Uterus (tissue), 4 donors: ENCODE measurements around the gene MCUR1. TPM values are rescaled to one million over a fixed set of nuclear protein-coding genes. Genes with fewer than 3 reads are reported as not detected.
A peak's percentile ranks its signal among the peaks of the same experiment; 100 is the strongest.

ENCODE experiments used
- DNase-seq, 2 donors: peaks; one replicate each; pipeline ENCODE4 v3.0.0-alpha.2; 2019 to 2020
- H3K27ac ChIP-seq, 2 donors: fragments of 200-600 bp; sonication (generic); 1 replicate in 1 of 2; 2 replicates in 1 of 2; pipeline ENCODE4 v1.5.1; 2016 to 2018
- H3K27me3 ChIP-seq, 2 donors: fragments of 200-600 bp; sonication (generic); one replicate each; pipeline ENCODE4 v1.5.1; 2018 to 2019; ENCODE audit warnings: control low read depth in 1 of 2
- H3K36me3 ChIP-seq, 2 donors: fragments of 200-600 bp; sonication (generic); one replicate each; pipeline ENCODE4 v1.5.1; 2019; ENCODE audit warnings: control low read depth in 1 of 2
- H3K4me1 ChIP-seq, 2 donors: fragments of 200-600 bp; sonication (generic); one replicate each; pipeline ENCODE4 v1.5.1; 2018 to 2019; ENCODE audit warnings: control low read depth in 1 of 2
- H3K4me3 ChIP-seq, 2 donors: fragments of 200-600 bp; sonication (generic); 1 replicate in 1 of 2; 2 replicates in 1 of 2; pipeline ENCODE4 v1.5.1; 2018 to 2019; ENCODE audit warnings: mild to moderate bottlenecking in 1 of 2
- H3K9me3 ChIP-seq, 2 donors: fragments of 200-600 bp; sonication (generic); one replicate each; pipeline ENCODE4 v1.5.1; 2019; ENCODE audit warnings: control low read depth in 1 of 2
- POLR2A ChIP-seq, 2 donors: fragments of 450-650 bp; IDR thresholded peaks; one replicate each; pipeline ENCODE4 v1.6.1; 2016; ENCODE audit warnings: antibody characterized with exemption in 2 of 2, mild to moderate bottlenecking in 1 of 2, moderate library complexity in 1 of 2
- intact Hi-C: fragments of 100-400 bp; cut with DNase I; formaldehyde crosslinking; loops from one replicate; pipeline ENCODE4 v1.15.1; 2023; ENCODE audit warnings: low total_unique reads
- total RNA-seq, 4 donors: library from RNA; depleted of rRNA in 3 of 4; stranded (reverse); fragments of >200 nt in 3 of 4; gene quantifications; one replicate each; pipeline versions ENCODE4 v1.1.0 to v1.2.4, GENCODE V29; 2014 to 2023
- TF ChIP-seq, protein P1 (sequence below), 4 experiments: fragments of 200-600 bp in 2 of 4; fragments of 450-650 bp in 2 of 4; sonication (generic) in 2 of 4; IDR thresholded peaks; one replicate each; pipeline ENCODE4 v1.5.1; 2016 to 2019; ENCODE audit warnings: antibody characterized with exemption in 4 of 4, mild to moderate bottlenecking in 2 of 4, moderate library complexity in 1 of 4
- donor health status: DM: yes; HTN: yes; CAD: no.

MCUR1 gene
- total RNA-seq, 4 donors from 2014 or later: 9.4 to 16.5 (median 13.3) TPM

GRCh38 chr6:13796781-13797180 lies 17.6 kb downstream of the MCUR1 start:
- Histone ChIP-seq H3K36me3 (no peaks in the 10 kb centered on the region), H3K4me3 (no peak overlapping the region), H3K9me3 (no peaks in the 10 kb centered on the region), H3K27me3 (no peaks in the 10 kb centered on the region), H3K4me1 (no peaks in the 10 kb centered on the region), H3K27ac (no peak overlapping the region)
- TF ChIP-seq, protein P1, sequence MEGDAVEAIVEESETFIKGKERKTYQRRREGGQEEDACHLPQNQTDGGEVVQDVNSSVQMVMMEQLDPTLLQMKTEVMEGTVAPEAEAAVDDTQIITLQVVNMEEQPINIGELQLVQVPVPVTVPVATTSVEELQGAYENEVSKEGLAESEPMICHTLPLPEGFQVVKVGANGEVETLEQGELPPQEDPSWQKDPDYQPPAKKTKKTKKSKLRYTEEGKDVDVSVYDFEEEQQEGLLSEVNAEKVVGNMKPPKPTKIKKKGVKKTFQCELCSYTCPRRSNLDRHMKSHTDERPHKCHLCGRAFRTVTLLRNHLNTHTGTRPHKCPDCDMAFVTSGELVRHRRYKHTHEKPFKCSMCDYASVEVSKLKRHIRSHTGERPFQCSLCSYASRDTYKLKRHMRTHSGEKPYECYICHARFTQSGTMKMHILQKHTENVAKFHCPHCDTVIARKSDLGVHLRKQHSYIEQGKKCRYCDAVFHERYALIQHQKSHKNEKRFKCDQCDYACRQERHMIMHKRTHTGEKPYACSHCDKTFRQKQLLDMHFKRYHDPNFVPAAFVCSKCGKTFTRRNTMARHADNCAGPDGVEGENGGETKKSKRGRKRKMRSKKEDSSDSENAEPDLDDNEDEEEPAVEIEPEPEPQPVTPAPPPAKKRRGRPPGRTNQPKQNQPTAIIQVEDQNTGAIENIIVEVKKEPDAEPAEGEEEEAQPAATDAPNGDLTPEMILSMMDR (IDR thresholded peaks at IDR 0.05): no peak
- TF ChIP-seq POLR2A (IDR thresholded peaks at IDR 0.05): no peak
- DNase-seq: no peak
- intact Hi-C loops: no loop called here

- DNase-seq: peak; percentile 84 to 88
- TF ChIP-seq, protein P1 (IDR thresholded peaks at IDR 0.05): peak; percentile 76 to 93 (median 84)
- no peak for TF ChIP-seq POLR2A (IDR thresholded peaks at IDR 0.05)
- Histone ChIP-seq H3K4me3 (no peak overlapping the region), H3K4me1 (no peaks in the 10 kb centered on the region), H3K27me3 (no peaks in the 10 kb centered on the region), H3K36me3 (no peaks in the 10 kb centered on the region), H3K9me3 (no peaks in the 10 kb centered on the region), H3K27ac (peak overlapping the region in 1 of 2 donors; percentile 32)
- intact Hi-C loops: no loop called here
Observed at GRCh38 chr6:13795041-13795750, 19.2 kb downstream of the MCUR1 start.

DNA sequence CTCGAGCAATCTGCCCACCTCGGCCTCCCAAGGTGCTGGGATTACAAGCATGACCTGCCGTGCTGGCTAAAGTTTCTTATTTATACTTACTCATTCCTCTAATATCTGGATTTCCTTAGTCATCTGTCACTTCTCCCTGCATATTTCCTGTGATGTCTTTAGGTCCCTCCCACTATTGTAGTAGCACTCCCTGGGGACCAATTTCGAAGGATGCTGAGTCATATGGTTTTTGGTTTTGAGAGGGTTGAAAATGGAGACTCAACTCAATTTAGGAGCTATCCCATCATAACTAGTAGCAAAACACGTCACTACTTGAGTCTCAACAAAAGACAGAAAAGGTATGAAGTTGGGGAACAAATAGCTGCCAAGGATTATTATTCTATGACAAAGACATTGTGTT lies 20.2 kb downstream of the MCUR1 start:
- DNase-seq: no peak
- Histone ChIP-seq H3K4me1 (no peaks in the 10 kb centered on the region), H3K4me3 (no peak overlapping the region), H3K27ac (no peak overlapping the region), H3K27me3 (no peaks in the 10 kb centered on the region), H3K36me3 (no peaks in the 10 kb centered on the region), H3K9me3 (no peaks in the 10 kb centered on the region)
- intact Hi-C loops: no loop called here
- TF ChIP-seq, protein P1 (IDR thresholded peaks at IDR 0.05): no peak
- TF ChIP-seq POLR2A (IDR thresholded peaks at IDR 0.05): no peak

GRCh38 chr6:13789746-13790145 lies 24.6 kb downstream of the MCUR1 start:
- Histone ChIP-seq H3K36me3 (no peaks in the 10 kb centered on the region), H3K9me3 (no peaks in the 10 kb centered on the region), H3K4me3 (no peak overlapping the region), H3K4me1 (no peaks in the 10 kb centered on the region), H3K27me3 (no peaks in the 10 kb centered on the region), H3K27ac (no peak overlapping the region)
- no peak for DNase-seq
- TF ChIP-seq POLR2A (IDR thresholded peaks at IDR 0.05): no peak
- TF ChIP-seq, protein P1 (IDR thresholded peaks at IDR 0.05): no peak
- intact Hi-C loops: no loop called here

DNA sequence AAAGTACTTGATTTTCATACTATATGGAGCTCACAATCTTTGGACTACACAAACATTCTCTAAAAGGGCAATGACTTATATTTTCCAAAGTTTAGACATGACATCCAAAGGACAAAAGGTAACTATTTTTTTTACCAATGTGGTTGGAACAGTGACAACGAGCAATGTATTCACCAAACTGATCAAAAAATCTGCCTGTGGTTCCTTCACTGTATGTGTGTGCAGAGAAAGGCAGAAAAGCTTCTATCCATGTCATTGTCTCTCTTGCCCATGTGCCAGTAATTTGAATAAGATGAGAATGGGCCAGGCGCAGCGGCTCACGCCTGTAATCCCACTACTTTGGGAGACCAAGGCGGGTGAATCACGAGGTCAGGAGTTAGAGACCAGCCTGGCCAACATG lies 25.5 kb downstream of the MCUR1 start:
- intact Hi-C loops: no loop called here
- no peak overlapping the region for H3K4me3 ChIP-seq
- TF ChIP-seq POLR2A (IDR thresholded peaks at IDR 0.05): no peak
- TF ChIP-seq, protein P1 (IDR thresholded peaks at IDR 0.05): no peak
- H3K9me3 ChIP-seq: no peaks in the 10 kb centered on the region
- H3K27me3 ChIP-seq: no peaks in the 10 kb centered on the region
- no peak for DNase-seq
- no peak overlapping the region for H3K27ac ChIP-seq
- H3K4me1 ChIP-seq: no peaks in the 10 kb centered on the region
- no peaks in the 10 kb centered on the region for H3K36me3 ChIP-seq
